GM12872 (cell line): ENCODE data around the gene C9orf72.

ENCODE experiments used
- TF ChIP-seq, protein P1 (sequence below): IDR thresholded peaks from 3 replicates; pipeline ENCODE4 v1.5.1; 2011; ENCODE audit warnings: low read depth, mild to moderate bottlenecking, low read length, moderate library complexity; ENCODE audit not compliant: insufficient read depth

Gene C9orf72

GRCh38 chr9:27538647-27539046, 34.6 kb downstream of the C9orf72 start:
- TF ChIP-seq, protein P1, sequence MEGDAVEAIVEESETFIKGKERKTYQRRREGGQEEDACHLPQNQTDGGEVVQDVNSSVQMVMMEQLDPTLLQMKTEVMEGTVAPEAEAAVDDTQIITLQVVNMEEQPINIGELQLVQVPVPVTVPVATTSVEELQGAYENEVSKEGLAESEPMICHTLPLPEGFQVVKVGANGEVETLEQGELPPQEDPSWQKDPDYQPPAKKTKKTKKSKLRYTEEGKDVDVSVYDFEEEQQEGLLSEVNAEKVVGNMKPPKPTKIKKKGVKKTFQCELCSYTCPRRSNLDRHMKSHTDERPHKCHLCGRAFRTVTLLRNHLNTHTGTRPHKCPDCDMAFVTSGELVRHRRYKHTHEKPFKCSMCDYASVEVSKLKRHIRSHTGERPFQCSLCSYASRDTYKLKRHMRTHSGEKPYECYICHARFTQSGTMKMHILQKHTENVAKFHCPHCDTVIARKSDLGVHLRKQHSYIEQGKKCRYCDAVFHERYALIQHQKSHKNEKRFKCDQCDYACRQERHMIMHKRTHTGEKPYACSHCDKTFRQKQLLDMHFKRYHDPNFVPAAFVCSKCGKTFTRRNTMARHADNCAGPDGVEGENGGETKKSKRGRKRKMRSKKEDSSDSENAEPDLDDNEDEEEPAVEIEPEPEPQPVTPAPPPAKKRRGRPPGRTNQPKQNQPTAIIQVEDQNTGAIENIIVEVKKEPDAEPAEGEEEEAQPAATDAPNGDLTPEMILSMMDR, result no peak

DNA sequence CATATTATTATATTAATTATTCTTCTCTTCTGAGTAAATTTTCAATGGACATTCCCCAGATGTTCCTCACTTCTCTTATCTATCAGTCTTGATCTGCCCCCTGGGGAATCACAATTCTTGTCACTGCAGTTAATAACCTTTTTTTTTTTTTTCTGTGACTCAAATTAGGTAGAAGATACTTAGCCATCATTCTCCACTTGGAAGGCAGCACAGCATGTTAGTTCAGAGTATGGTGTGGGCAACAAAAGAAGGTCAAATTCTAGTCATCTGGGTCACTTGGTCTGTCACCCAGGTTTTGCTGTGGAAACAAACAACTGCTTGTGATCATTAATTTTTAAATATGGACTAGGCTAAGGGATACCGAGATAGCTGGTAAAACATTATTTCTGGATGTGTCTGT, 35.5 kb downstream of the C9orf72 start:
- TF ChIP-seq, protein P1, result no peak

DNA sequence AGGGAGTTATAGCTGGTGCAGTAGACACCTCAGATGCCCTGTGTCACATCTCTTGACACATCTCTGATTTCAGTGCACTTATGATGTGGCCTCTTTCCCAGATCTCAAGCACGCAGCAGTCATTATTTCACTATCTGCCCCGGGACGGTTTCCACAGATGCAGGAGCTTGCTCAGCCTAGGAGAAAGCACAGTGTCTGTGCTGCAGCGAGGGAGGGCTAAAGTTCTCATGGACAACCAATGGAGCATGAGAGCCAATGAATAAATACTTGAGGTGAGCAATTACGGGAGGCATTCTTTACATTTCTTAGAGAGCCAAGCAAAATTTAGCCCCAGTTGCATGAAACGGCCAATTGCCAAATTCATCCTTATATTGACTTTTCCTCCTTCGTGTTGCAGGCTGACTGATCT, 36.2 kb downstream of the C9orf72 start:
- TF ChIP-seq, protein P1, result no peak

- TF ChIP-seq, protein P1, result no peak
Measured at GRCh38 chr9:27536168-27536567, 37.1 kb downstream of the C9orf72 start.

GRCh38 chr9:27535701-27536118, 37.6 kb downstream of the C9orf72 start:
- TF ChIP-seq, protein P1, result peak; percentile 55; the same call in 2 of the 3 replicates

DNA sequence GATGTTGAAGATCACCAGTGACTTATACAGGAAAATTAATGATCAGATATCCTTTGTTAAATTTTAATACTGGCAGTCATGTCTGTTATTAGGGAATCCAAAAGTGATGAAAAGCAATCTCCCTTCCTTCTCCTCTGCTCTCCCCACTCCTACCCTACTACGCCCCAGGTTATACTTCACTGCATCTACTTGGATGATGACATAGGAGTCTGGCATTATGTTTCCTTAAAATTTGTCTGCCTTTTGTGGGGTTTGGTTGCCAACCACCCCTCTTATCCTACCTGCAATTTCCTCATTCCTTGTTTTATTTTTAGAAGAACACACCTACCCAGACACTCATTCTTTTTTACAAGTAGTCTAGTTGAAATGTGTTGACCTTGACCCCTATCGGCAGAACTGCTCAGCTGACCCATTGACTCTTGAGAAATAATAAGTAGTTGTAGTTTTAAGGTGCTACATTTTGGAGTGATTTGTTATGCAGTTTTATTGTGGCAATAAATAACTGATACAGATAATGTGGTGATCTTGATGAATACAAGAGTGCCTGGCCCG, 38.5 kb downstream of the C9orf72 start:
- TF ChIP-seq, protein P1, result no peak

GRCh38 chr9:27534131-27534530, 39.1 kb downstream of the C9orf72 start:
- TF ChIP-seq, protein P1, result no peak
